GM12878 (cell line): ENCODE measurements around the gene ZBTB49.

ENCODE experiments used
- BCL11A ChIP-seq: IDR thresholded peaks from 2 replicates; pipeline ENCODE4 v1.6.1; 2011; ENCODE audit warnings: low read depth, low read length
- EP300 ChIP-seq, 2 experiments: fragments of 150-350 bp in 1 of 2; IDR thresholded peaks; 2 replicates each; pipeline ENCODE4 v1.6.1; 2011 to 2012; ENCODE audit warnings: low read depth in 2 of 2, low read length in 2 of 2, borderline replicate concordance in 1 of 2, improper control_type of control experiment in 1 of 2, inconsistent platforms in 1 of 2; ENCODE audit not compliant: control insufficient read depth in 1 of 2
- IRF4 ChIP-seq: IDR thresholded peaks from 2 replicates; pipeline ENCODE4 v1.6.1; 2011; ENCODE audit warnings: low read depth, low read length
- LARP7 ChIP-seq: fragments of 450-650 bp; IDR thresholded peaks from 2 replicates; pipeline ENCODE4 v1.6.1; 2017; ENCODE audit warnings: mild to moderate bottlenecking
- MYC ChIP-seq: IDR thresholded peaks from 2 replicates; pipeline ENCODE4 v1.6.1; 2011; ENCODE audit warnings: mild to moderate bottlenecking, low read length, moderate library complexity, inconsistent platforms; ENCODE audit not compliant: insufficient read depth, insufficient replicate concordance, insufficient read length, severe bottlenecking
- POLR2AphosphoS5 ChIP-seq: IDR thresholded peaks from 2 replicates; pipeline ENCODE4 v1.6.1; 2011; ENCODE audit warnings: mild to moderate bottlenecking, low read length, inconsistent platforms
- SUZ12 ChIP-seq: fragments of 200-600 bp; sonication (generic); IDR thresholded peaks from one replicate; pipeline ENCODE4 v1.6.1; 2018; ENCODE audit warnings: antibody characterized with exemption, mild to moderate bottlenecking; ENCODE audit not compliant: unreplicated experiment
- TF ChIP-seq, protein P1 (sequence below): IDR thresholded peaks from 2 replicates; pipeline ENCODE4 v1.6.1; 2012; ENCODE audit warnings: low read depth, low read length, improper control_type of control experiment
- TF ChIP-seq, protein P2 (sequence below), 3 experiments: IDR thresholded peaks in 2 of 3; conservative IDR thresholded peaks in 1 of 3; 2 replicates each; pipeline ENCODE4 v1.5.1; 2011; ENCODE audit warnings: low read depth in 3 of 3, low read length in 3 of 3, mild to moderate bottlenecking in 3 of 3, control low read depth in 2 of 3, moderate library complexity in 2 of 3, inconsistent platforms in 1 of 3, mixed read lengths in 1 of 3; ENCODE audit not compliant: control insufficient read depth in 2 of 3, insufficient read depth in 1 of 3; ENCODE audit errors: extremely low read depth in 1 of 3
- TF ChIP-seq, protein P3 (sequence below): fragments of 450-650 bp; IDR thresholded peaks from 2 replicates; pipeline ENCODE4 v1.6.1; 2017; ENCODE audit warnings: mild to moderate bottlenecking
- TF ChIP-seq, protein P4 (sequence below): fragments of 450-650 bp; formaldehyde crosslinking; IDR thresholded peaks from 2 replicates; pipeline ENCODE4 v1.4.0; 2020; ENCODE audit warnings: mild to moderate bottlenecking, moderate library complexity

DNA sequence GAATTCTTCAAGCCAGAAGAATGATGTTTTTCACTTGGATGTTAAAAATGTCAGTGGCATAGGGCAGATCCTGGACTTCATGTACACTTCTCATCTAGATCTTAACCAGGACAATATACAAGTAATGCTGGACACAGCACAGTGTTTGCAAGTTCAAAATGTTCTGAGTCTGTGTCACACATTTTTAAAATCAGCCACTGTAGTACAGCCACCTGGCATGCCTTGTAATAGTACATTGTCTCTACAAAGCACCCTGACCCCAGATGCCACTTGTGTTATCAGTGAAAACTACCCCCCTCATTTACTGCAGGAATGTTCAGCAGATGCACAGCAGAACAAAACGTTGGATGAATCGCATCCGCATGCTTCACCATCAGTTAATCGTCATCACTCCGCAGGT is 11.9 kb downstream of the ZBTB49 start:
- TF ChIP-seq LARP7 (no peak), BCL11A (no peak), POLR2AphosphoS5 (no peak), EP300 (IDR thresholded peaks at IDR 0.05; ENCODE audit: borderline replicate concordance in 1 of 2, control insufficient read depth in 1 of 2, low read depth in 2 of 2, low read length in 2 of 2) (no peak), MYC (no peak), IRF4 (no peak), SUZ12 (no peak)
- TF ChIP-seq, protein P1, sequence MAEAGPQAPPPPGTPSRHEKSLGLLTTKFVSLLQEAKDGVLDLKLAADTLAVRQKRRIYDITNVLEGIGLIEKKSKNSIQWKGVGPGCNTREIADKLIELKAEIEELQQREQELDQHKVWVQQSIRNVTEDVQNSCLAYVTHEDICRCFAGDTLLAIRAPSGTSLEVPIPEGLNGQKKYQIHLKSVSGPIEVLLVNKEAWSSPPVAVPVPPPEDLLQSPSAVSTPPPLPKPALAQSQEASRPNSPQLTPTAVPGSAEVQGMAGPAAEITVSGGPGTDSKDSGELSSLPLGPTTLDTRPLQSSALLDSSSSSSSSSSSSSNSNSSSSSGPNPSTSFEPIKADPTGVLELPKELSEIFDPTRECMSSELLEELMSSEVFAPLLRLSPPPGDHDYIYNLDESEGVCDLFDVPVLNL, result no peak
- TF ChIP-seq, protein P2, sequence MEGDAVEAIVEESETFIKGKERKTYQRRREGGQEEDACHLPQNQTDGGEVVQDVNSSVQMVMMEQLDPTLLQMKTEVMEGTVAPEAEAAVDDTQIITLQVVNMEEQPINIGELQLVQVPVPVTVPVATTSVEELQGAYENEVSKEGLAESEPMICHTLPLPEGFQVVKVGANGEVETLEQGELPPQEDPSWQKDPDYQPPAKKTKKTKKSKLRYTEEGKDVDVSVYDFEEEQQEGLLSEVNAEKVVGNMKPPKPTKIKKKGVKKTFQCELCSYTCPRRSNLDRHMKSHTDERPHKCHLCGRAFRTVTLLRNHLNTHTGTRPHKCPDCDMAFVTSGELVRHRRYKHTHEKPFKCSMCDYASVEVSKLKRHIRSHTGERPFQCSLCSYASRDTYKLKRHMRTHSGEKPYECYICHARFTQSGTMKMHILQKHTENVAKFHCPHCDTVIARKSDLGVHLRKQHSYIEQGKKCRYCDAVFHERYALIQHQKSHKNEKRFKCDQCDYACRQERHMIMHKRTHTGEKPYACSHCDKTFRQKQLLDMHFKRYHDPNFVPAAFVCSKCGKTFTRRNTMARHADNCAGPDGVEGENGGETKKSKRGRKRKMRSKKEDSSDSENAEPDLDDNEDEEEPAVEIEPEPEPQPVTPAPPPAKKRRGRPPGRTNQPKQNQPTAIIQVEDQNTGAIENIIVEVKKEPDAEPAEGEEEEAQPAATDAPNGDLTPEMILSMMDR (IDR thresholded peaks at IDR 0.05 in 2 of 3, conservative IDR thresholded peaks at IDR 0.05 in 1 of 3; ENCODE audit: control insufficient read depth in 2 of 3, extremely low read depth in 1 of 3, insufficient read depth in 1 of 3, low read depth in 3 of 3, low read length in 3 of 3), result no peak
- TF ChIP-seq, protein P3, sequence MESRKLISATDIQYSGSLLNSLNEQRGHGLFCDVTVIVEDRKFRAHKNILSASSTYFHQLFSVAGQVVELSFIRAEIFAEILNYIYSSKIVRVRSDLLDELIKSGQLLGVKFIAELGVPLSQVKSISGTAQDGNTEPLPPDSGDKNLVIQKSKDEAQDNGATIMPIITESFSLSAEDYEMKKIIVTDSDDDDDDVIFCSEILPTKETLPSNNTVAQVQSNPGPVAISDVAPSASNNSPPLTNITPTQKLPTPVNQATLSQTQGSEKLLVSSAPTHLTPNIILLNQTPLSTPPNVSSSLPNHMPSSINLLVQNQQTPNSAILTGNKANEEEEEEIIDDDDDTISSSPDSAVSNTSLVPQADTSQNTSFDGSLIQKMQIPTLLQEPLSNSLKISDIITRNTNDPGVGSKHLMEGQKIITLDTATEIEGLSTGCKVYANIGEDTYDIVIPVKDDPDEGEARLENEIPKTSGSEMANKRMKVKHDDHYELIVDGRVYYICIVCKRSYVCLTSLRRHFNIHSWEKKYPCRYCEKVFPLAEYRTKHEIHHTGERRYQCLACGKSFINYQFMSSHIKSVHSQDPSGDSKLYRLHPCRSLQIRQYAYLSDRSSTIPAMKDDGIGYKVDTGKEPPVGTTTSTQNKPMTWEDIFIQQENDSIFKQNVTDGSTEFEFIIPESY, result no peak
- TF ChIP-seq, protein P4, sequence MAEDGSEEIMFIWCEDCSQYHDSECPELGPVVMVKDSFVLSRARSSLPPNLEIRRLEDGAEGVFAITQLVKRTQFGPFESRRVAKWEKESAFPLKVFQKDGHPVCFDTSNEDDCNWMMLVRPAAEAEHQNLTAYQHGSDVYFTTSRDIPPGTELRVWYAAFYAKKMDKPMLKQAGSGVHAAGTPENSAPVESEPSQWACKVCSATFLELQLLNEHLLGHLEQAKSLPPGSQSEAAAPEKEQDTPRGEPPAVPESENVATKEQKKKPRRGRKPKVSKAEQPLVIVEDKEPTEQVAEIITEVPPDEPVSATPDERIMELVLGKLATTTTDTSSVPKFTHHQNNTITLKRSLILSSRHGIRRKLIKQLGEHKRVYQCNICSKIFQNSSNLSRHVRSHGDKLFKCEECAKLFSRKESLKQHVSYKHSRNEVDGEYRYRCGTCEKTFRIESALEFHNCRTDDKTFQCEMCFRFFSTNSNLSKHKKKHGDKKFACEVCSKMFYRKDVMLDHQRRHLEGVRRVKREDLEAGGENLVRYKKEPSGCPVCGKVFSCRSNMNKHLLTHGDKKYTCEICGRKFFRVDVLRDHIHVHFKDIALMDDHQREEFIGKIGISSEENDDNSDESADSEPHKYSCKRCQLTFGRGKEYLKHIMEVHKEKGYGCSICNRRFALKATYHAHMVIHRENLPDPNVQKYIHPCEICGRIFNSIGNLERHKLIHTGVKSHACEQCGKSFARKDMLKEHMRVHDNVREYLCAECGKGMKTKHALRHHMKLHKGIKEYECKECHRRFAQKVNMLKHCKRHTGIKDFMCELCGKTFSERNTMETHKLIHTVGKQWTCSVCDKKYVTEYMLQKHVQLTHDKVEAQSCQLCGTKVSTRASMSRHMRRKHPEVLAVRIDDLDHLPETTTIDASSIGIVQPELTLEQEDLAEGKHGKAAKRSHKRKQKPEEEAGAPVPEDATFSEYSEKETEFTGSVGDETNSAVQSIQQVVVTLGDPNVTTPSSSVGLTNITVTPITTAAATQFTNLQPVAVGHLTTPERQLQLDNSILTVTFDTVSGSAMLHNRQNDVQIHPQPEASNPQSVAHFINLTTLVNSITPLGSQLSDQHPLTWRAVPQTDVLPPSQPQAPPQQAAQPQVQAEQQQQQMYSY, result no peak
